ENCODE results near the gene SUZ12. TPM values are rescaled to one million over a fixed set of nuclear protein-coding genes. Genes with fewer than 3 reads are reported as not detected.

SUZ12 gene
- total RNA-seq, 1 experiment from 2014 or later: 30.4 TPM

DNA sequence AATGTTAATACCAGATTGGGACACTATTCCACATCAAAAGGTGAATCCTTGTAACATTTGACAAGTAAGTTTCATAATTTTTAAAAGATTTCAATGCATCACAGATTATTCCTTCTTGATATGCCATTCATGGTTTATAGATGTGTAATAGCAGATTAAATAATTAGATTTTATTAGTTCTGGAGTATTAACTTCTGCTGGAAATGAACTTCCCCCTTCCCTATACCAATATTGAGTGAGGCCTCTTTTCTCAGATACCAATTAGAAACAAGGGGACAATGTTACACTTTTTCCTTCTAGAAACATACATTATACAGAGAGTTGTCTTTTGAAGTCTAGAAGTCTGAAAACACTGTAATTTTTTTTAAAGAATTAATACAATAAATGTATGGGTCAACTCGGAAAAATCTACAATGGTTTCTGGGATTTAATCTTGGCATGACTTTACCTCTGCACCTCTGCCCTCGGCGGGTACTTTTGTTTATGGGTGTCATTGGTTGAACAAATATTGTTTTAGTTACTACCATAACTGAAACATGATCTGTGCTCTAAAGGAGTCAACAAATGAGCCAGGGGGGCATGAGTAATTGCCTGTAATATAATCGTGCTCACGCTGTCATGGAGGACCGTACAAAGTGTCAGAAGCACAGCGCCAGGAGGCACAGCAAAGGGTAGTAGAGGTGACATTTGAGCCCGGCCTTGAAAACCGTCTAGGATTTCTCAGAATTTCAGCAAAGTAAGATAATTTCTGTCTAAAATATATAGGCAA lies 78.6 kb downstream of the SUZ12 start:
- BruUV-seq (replicated peaks): no TSS peak
- POLR2A ChIA-PET: no interaction called here
- Mint-ChIP-seq H3K9me3 (ENCODE audit: unreplicated experiment) (no peaks in the 10 kb centered on the region), H3K4me1 (ENCODE audit: insufficient read depth, unreplicated experiment) (no peaks in the 10 kb centered on the region), H3K36me3 (ENCODE audit: insufficient read depth, unreplicated experiment) (peaks cover 5% of the 10 kb centered on the region), H3K4me3 (ENCODE audit: unreplicated experiment) (no peak overlapping the region), H3K27me3 (ENCODE audit: insufficient read depth, unreplicated experiment) (no peaks in the 10 kb centered on the region), H3K27ac (ENCODE audit: low read depth, unreplicated experiment) (no peak overlapping the region)
- TF ChIP-seq, protein P1, sequence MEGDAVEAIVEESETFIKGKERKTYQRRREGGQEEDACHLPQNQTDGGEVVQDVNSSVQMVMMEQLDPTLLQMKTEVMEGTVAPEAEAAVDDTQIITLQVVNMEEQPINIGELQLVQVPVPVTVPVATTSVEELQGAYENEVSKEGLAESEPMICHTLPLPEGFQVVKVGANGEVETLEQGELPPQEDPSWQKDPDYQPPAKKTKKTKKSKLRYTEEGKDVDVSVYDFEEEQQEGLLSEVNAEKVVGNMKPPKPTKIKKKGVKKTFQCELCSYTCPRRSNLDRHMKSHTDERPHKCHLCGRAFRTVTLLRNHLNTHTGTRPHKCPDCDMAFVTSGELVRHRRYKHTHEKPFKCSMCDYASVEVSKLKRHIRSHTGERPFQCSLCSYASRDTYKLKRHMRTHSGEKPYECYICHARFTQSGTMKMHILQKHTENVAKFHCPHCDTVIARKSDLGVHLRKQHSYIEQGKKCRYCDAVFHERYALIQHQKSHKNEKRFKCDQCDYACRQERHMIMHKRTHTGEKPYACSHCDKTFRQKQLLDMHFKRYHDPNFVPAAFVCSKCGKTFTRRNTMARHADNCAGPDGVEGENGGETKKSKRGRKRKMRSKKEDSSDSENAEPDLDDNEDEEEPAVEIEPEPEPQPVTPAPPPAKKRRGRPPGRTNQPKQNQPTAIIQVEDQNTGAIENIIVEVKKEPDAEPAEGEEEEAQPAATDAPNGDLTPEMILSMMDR (IDR thresholded peaks at IDR 0.05; ENCODE audit: unreplicated experiment): no peak
- CTCF ChIA-PET: no interaction called here
- peak; percentile 70 for DNase-seq (ENCODE audit: unreplicated experiment)
- intact Hi-C loops (cut with micrococcal nuclease): no loop called here

DNA sequence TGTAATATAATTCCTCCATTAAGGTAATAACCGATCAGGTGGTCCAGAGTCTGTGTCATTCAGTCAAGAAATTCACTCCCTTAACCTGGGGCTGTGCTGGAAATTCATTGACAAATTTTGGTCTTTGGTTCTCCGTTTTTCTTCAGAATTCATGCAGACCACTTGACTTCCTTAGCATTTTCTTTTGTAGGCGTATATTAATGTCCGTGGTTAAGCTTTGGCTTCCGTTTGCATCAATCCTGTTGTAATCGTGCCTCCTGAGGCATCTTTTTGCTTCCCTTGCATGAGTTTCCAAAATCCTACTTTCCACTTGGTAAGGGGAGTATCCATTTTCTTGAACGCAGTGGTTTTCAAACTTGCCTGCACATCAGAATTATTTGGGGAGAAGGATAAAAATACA lies 79.4 kb downstream of the SUZ12 start:
- Mint-ChIP-seq H3K9me3 (ENCODE audit: unreplicated experiment) (no peaks in the 10 kb centered on the region), H3K27me3 (ENCODE audit: insufficient read depth, unreplicated experiment) (no peaks in the 10 kb centered on the region), H3K4me1 (ENCODE audit: insufficient read depth, unreplicated experiment) (no peaks in the 10 kb centered on the region), H3K36me3 (ENCODE audit: insufficient read depth, unreplicated experiment) (peaks cover 4% of the 10 kb centered on the region), H3K4me3 (ENCODE audit: unreplicated experiment) (no peak overlapping the region), H3K27ac (ENCODE audit: low read depth, unreplicated experiment) (no peak overlapping the region)
- CTCF ChIA-PET: interaction anchor here (1.5 kb wide), 1 partner anchor 8 kb away, joined by 5 read pairs; no protein-coding TSS in a partner anchor
- intact Hi-C loops (cut with micrococcal nuclease): no loop called here
- POLR2A ChIA-PET: no interaction called here
- DNase-seq (ENCODE audit: unreplicated experiment): no peak
- TF ChIP-seq, protein P1 (IDR thresholded peaks at IDR 0.05; ENCODE audit: unreplicated experiment): no peak
- no TSS peak for BruUV-seq (replicated peaks)

DNA sequence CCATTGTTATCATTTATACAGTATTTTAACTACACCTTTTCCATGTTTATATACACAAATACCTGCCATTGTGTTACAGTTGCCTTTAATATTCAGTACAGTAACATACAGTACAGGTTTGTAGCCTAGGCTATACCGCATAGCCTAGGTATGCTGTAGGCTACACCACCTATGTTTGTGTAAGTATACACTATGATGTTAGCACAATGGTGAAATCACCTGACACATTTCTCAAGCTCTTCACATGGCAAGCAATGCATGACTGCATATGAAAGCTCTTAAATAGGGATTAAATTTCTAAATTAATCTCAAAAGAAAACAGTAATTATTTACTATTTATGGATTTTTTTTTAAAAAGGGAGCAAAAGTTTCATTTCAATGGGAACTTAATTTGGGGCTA lies 82.4 kb downstream of the SUZ12 start:
- CTCF ChIA-PET: interaction anchor here (1.1 to 1.4 kb wide), 2 partner anchors 11 to 18 kb away, joined by 4 read pairs; no protein-coding TSS in a partner anchor
- no TSS peak for BruUV-seq (replicated peaks)
- Mint-ChIP-seq H3K27me3 (ENCODE audit: insufficient read depth, unreplicated experiment) (no peaks in the 10 kb centered on the region), H3K27ac (ENCODE audit: low read depth, unreplicated experiment) (no peak overlapping the region), H3K9me3 (ENCODE audit: unreplicated experiment) (no peaks in the 10 kb centered on the region), H3K4me3 (ENCODE audit: unreplicated experiment) (no peak overlapping the region), H3K4me1 (ENCODE audit: insufficient read depth, unreplicated experiment) (no peaks in the 10 kb centered on the region), H3K36me3 (ENCODE audit: insufficient read depth, unreplicated experiment) (peaks cover 11% of the 10 kb centered on the region)
- intact Hi-C loops (cut with micrococcal nuclease): no loop called here
- no peak for DNase-seq (ENCODE audit: unreplicated experiment)
- POLR2A ChIA-PET: interaction anchor here (0.9 kb wide), 1 partner anchor 11 kb away, joined by 3 read pairs; no protein-coding TSS in a partner anchor
- TF ChIP-seq, protein P1 (IDR thresholded peaks at IDR 0.05; ENCODE audit: unreplicated experiment): no peak

DNA sequence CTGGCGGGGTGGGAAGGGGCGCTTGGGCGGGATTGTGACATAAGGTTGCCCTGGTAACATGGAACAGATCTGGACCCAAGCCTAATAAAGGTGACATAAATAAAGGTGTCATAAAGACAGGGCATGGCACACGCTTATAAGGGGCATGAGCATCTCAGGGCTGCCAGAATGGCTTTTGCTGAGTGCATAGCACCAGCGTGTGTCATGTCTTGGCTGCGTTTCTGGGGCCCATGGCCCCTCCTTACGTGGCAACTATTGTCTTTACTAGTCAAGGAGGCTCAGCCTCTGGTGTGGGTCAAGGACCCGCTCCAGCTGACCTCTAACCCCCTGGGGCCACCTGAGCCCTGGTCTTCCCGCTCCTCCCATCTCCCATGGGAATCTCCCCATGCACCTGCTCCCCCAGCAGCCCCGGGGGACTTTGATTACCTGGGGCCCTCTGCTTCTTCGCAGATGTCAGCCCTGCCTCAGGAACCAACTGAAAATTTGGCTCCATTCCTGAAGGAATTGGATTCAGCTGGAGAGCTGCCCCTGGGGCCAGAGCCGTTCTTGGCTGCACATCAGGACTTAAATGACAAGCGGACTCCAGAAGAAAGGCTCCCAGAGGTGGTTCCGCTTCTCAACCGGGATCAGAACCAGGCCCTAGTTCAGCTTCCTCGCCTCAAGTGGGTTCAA lies 84.3 kb downstream of the SUZ12 start:
- H3K27me3 Mint-ChIP-seq (ENCODE audit: insufficient read depth, unreplicated experiment): no peaks in the 10 kb centered on the region
- H3K4me3 Mint-ChIP-seq (ENCODE audit: unreplicated experiment): no peak overlapping the region
- peaks cover 11% of the 10 kb centered on the region for H3K36me3 Mint-ChIP-seq (ENCODE audit: insufficient read depth, unreplicated experiment)

More for the DNA sequence above, 84.3 kb downstream of the SUZ12 start:
- TF ChIP-seq, protein P1 (IDR thresholded peaks at IDR 0.05; ENCODE audit: unreplicated experiment): no peak
- Mint-ChIP-seq H3K9me3 (ENCODE audit: unreplicated experiment) (no peaks in the 10 kb centered on the region), H3K27ac (ENCODE audit: low read depth, unreplicated experiment) (no peak overlapping the region), H3K4me1 (ENCODE audit: insufficient read depth, unreplicated experiment) (no peaks in the 10 kb centered on the region)
- ChIA-PET POLR2A (interaction anchor here (1.3 kb wide), 1 partner anchor 14 kb away, joined by 5 read pairs; the partner anchor contains the start of gene LRRC37B), CTCF (interaction anchor here (0.6 kb wide), 1 partner anchor 732 kb away, joined by 3 read pairs; no protein-coding TSS in a partner anchor)
- peak; percentile 40 for DNase-seq (ENCODE audit: unreplicated experiment)
- BruUV-seq (replicated peaks): no TSS peak
- intact Hi-C loops (cut with micrococcal nuclease): no loop called here

Measured in MCF 10A (cell line).